AG20443 (cell line): ENCODE data around the gene ARHGAP15.
A peak's percentile ranks its signal among the peaks of the same experiment; 100 is the strongest.

Experiments
- DNase-seq: peaks from one replicate; pipeline ENCODE4 v3.0.0; 2012; ENCODE audit warnings: low spot score, mixed read lengths

ARHGAP15 gene

DNA sequence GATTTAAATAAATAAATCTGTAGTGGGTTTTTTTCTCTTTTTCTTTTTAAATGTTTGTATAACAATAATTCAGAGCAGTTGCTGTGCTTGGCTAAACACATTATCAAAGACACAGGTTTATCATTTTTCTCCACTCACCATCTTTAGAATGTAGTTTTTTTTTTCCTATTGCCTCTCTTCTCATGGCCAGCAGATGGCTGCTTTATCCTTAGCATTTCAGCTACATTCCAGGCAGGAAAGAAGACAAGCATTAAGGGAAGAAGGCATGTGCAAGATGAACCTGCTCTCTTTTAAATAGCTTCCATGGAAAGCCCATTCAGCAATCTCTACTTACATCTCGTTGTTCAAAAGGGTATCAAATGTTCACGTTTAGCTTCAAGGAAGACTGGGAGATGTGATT, 42.6 kb downstream of the ARHGAP15 start:
- peak; percentile 14 for DNase-seq

GRCh38 chr2:143175438-143175837, 46.2 kb downstream of the ARHGAP15 start:
- no peak for DNase-seq

DNA sequence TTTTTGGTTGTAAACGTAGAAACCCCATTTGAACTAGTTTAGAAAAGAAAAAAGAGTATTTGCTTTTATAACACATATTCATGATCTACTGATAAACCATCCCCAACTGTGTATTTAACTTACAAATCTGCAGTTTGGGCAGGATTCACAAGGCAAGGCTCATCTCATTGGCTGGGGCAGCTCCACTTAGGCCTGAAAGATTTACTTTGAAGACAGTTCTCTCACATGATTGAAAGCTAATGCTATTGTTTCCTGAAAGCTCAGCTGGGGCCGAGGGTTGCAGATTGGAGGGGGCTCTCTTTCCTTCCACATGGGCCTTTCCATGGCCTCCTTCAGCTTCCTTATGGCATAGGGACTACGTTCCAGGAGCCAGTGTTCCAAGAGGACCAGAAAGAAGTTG, 47.4 kb downstream of the ARHGAP15 start:
- DNase-seq, result no peak

GRCh38 chr2:143177096-143177786, 48.0 kb downstream of the ARHGAP15 start:
- DNase-seq, result no peak

DNA sequence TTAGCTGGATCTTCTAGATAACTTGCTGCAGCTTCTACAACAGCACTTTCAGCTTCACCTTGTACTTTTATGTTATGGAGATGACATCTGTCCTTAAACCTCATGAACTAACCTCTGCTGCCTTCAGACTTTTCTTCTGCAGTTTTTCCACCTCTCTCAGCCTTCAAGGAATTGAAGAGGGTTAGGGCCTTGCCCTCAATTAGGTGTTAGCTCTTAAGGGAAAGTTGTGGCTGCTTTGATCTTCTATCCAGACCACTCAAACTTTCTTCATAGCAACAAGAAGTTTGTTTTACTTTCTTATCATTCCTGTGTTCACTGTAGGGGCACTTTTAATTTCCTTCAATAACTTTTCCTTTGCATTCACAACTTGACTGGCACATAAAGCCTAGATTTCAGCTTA, 52.3 kb downstream of the ARHGAP15 start:
- DNase-seq, result no peak

DNA sequence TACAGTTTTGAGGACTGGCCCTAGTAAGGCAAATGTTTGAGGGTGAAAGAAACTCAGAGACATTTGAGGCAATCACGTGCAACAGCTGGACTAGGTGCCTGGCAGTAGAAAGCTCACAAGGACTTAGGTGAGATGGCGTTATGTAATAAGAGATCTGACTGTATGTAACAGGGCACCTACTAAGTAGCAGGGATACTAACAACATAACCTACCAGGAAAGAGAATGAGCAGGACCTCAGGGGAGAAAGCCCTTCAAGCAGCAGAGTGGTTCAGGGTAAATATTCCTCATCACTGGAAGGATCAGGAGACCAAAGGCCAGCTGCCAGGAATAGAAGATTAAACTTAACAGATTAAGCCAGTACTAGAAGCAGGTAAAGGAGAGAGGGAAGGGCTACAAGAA, 53.4 kb downstream of the ARHGAP15 start:
- DNase-seq, result no peak

- DNase-seq, result no peak
Measured at GRCh38 chr2:143183804-143184463, 54.7 kb downstream of the ARHGAP15 start.

GRCh38 chr2:143186876-143187275, 57.7 kb downstream of the ARHGAP15 start:
- no peak for DNase-seq

DNA sequence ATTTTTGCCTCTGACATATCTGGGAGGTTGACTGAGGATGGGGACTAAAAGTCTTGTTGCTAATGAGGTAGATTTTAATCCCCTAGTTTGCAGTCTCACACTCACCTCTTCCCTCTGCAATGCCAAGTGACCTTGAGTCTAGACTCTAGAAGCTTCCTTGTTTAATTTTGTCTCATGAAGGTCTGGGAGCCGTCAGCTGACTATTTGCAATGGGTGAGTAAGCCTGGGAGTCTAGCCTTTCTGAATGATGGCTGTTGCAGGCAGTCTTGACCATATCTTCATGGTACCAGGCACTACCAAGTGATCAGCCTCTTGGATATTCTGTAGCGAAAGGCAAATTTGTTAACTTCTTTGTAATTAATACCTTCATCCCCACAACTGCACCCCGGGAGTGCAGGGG, 61.2 kb downstream of the ARHGAP15 start:
- DNase-seq, result no peak

- DNase-seq, result no peak
Measured at GRCh38 chr2:143192106-143192505, 62.9 kb downstream of the ARHGAP15 start.

GRCh38 chr2:143192716-143193115, 63.5 kb downstream of the ARHGAP15 start:
- DNase-seq, result no peak

DNA sequence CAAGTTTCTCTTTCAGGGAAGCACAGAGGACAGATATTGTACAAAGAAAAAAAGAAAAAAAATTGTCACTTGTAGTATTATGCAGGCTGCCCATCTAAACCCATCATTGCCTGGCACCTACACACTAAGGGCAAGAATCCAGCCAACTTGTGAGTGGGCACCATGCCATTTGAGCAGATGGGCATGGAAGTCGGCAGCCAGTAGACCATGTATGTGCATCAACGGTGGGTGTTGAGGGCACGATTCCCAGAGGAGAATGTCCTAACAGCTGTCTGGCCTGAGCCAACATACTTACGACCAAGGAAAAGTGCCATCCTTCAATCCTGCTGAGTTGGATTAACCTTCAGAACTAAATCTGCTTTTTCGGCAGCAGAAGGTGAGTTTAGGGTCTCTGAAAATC, 63.9 kb downstream of the ARHGAP15 start:
- no peak for DNase-seq

- no peak for DNase-seq
Measured at GRCh38 chr2:143195511-143195910, 66.3 kb downstream of the ARHGAP15 start.

DNA sequence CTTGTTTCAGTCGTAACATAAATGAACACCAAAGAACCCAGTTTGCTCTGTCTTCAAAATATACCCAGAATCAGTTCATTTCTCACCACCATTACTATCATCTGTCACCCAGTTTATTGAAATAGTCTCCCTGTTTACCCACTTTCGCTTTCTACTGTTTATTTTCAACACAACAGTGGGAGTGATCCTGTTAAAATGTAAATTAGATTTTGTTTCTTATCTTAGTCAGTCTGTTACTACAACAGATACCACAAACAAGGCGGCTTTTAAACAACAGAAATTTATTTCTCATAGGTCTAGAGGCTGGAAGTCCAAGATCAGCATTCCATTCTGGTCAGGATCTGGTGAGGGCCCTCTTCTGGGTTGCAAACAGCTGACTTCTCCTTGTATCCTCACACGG, 74.8 kb downstream of the ARHGAP15 start:
- no peak for DNase-seq

GRCh38 chr2:143205106-143205764, 76.0 kb downstream of the ARHGAP15 start:
- DNase-seq, result no peak

DNA sequence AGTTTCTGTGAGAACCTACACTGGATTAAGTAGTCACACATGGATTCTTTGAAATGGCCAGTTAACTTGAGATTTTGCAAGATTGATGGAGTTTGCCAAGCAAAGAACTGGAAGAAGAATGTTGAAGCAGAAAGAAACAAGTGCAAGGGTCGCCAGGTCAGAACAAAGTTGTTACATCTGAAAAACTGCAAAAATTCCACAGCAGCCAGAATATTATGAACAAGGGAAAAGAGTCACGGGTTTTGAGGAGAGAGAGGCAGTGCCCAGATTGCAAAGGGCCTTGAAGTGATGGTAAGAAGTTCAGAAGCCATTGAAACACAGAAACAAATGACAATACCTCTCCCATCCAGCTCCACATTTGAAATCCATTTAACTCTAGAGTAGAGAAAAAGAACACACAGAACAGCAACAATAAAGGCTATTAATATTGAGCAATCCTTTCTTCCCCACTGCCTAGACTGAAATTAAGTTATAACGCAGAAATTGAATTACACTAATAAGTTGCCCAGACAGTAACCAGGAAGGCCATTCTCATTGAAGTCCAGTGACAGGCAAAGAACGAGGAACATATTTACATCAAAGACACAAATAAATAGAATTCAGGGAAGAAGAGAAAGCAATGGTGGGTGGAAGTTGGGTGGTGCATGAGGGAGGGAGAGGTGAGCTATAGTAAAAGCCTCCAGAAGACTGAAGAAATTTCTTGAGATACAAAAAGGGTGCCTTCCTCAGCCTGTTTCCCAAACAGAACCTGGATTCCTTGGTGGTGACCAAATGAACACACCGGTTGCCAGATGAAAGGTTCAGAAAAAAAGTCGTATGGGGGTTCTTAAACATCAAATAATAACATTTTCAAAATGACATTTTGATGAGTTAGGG, 80.6 kb downstream of the ARHGAP15 start:
- DNase-seq, result no peak

DNA sequence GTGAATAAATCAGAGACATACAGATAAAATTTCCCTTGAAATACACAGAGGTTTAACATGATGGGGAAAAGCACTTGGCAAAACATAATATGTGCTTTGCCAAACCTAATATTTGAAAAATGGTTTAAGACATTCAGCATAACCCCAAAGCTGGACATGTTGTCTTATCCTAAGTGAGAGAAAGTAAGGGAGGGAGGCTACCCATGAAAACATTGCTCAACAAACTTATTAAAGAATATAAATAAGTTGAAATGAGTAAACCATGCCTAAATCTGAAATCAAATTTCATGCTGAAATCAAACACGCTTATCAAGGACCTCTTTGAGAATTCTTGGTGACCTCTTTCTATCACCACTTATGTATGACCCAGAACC, 81.2 kb downstream of the ARHGAP15 start:
- DNase-seq, result no peak

DNA sequence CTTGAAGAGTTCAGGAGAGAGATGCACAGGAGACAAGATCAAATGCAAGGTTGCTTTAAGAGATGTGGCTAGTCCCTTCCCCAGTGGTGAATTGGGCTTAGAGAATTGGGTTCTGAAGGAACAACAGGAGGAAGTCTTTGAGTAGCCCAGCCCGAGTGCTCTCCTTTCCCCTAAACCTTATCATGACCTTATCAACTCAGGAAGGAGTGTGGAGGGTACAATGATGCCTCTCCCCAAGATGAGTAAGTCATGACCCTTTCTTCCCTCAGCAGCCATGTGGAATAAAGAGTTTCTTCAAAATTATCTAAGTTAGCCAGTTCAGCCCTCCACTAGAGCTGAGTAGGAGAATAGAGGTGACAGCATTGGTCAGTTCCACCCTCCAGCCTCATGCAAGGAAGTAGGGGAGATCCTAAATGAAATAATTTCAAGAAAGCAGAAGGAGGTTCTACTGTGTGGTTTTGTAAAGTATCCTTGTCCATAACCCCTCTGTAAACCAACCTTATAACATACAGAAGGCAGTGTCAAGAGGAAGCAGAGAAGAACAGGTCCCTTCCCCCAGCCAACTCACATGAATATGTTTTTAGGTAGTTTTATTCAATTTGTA, 88.4 kb downstream of the ARHGAP15 start:
- no peak for DNase-seq

DNA sequence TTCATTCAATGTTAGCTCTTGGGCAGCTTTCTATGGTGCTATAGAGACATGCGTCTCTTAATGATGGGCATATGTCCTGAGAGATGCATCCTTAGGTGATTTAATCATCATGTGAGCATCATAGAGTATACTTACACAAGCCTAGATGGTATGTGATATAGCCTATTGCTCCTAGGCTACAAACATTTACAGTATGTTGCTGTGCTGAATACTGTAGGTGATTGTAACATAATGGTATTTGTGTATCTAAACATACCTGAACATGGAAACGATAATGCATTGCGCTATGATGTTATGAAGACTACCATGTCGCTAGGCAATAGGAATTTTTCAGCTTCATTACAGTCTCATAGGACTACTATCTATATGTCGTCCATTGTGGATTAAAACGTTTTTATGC, 89.4 kb downstream of the ARHGAP15 start:
- DNase-seq, result no peak

DNA sequence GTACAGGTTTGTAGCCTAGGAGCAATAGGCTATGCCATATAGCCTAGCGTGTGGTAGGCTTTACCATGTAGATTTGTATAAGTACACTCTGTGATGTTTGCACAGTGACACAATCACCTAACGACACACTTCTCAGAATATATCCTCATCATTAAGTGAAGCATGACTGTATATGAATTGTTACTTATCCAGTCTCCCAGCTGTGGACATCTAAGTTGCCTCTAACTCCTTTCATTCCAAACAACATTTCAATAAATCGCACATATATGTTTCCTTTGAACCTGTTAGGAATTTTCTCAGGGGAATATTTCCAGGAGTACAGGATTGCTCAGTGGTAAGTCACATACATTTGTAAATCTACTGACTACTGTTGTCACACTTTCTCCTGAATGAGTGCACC, 90.0 kb downstream of the ARHGAP15 start:
- no peak for DNase-seq

DNA sequence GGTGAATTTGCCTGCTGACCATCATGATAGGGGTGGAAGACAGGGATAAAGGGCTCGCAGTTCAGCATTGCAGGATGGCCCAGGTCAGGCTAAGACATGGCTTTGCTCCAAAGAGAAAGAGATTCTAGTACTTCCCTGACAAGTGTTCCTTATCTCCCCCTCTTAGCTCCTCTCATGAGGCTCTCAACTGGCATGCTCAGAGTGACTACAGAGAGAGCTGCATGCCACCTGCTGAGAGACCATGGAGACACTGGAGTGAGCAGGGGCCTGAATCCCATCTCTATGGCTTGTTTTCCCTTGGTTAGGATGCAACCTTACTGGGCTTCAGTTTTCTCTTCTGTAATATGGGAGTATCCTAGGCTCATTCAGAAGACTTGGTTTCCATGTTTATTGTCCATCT, 94.3 kb downstream of the ARHGAP15 start:
- DNase-seq, result no peak

GRCh38 chr2:143225931-143226330, 96.7 kb downstream of the ARHGAP15 start:
- no peak for DNase-seq
